Kidney (tissue), 14 donors: ENCODE results near the gene DIRAS1. TPM values are rescaled to one million over a fixed set of nuclear protein-coding genes. Genes with fewer than 3 reads are reported as not detected.

Experiments
- DNase-seq, 5 donors: peaks; one replicate each; pipeline ENCODE4 v3.0.0-alpha.2; 2013 to 2020
- FAIRE-seq: peaks from 2 replicates; lab custom pipeline; 2012; peaks lifted over from hg19 to GRCh38; lab: Jason Lieb, UNC
- H3K27ac ChIP-seq, 2 donors: one replicate each; pipeline ENCODE4 v1.7.0; 2013; ENCODE audit warnings: low read depth in 2 of 2, low read length in 2 of 2, inconsistent platforms in 1 of 2
- H3K27me3 ChIP-seq: one replicate; pipeline ENCODE4 v1.7.1; 2013; ENCODE audit warnings: low read length, inconsistent platforms; ENCODE audit not compliant: control insufficient read depth, insufficient read depth
- H3K36me3 ChIP-seq, 3 donors: one replicate each; pipeline versions ENCODE4 v1.7.0 to v1.7.1; 2013; ENCODE audit warnings: low read length in 3 of 3, control low read depth in 1 of 3, inconsistent platforms in 1 of 3; ENCODE audit not compliant: insufficient read depth in 3 of 3, control insufficient read depth in 2 of 3
- H3K4me1 ChIP-seq, 3 donors: one replicate each; pipeline versions ENCODE4 v1.7.0 to v1.7.1; 2013; ENCODE audit warnings: low read length in 3 of 3, inconsistent platforms in 1 of 3, low read depth in 1 of 3; ENCODE audit not compliant: control insufficient read depth in 2 of 3, insufficient read depth in 2 of 3
- H3K4me3 ChIP-seq, 3 donors: one replicate each; pipeline versions ENCODE4 v1.7.0 to v1.8.1; 2013; ENCODE audit warnings: low read length in 3 of 3, control low read depth in 1 of 3, inconsistent platforms in 1 of 3
- H3K9ac ChIP-seq, 3 donors: one replicate each; pipeline versions ENCODE4 v1.7.0 to v1.7.1; 2013; ENCODE audit warnings: low read length in 3 of 3, control low read depth in 1 of 3, inconsistent platforms in 1 of 3
- H3K9me3 ChIP-seq, 3 donors: one replicate each; pipeline versions ENCODE4 v1.7.0 to v1.7.1; 2013; ENCODE audit warnings: low read length in 3 of 3, control low read depth in 1 of 3, inconsistent platforms in 1 of 3; ENCODE audit not compliant: control insufficient read depth in 2 of 3, insufficient read depth in 1 of 3
- CTCF ChIP-seq: IDR thresholded peaks from 3 replicates; pipeline ENCODE4 v1.5.1; 2012; ENCODE audit warnings: mild to moderate bottlenecking, moderate library complexity, borderline replicate concordance; ENCODE audit not compliant: insufficient read depth; ENCODE audit errors: extremely low read depth
- intact Hi-C: fragments of 100-400 bp; cut with DNase I; formaldehyde crosslinking; loops from one replicate; pipeline ENCODE4 v1.11.1; 2022
- polyA plus RNA-seq: library from polyadenylated mRNA; stranded (reverse); fragments of 350-450 nt; fragmentation: Illumina TruSeq; extraction: RNeasy Lipid Tissue Mini Kit (QIAGEN cat#74804); gene quantifications from one replicate; pipeline ENCODE4 v1.2.3, GENCODE V29; 2014; ENCODE audit warnings: low read depth, low replicate concordance; ENCODE audit not compliant: insufficient read depth
- total RNA-seq: library from RNA; stranded (reverse); fragmentation: NEBNext Ultra II Directional; extraction: Animal tissue kit (Norgen Biotek cat#: 25700); gene quantifications from one replicate; pipeline ENCODE4 v1.2.1, GENCODE V29; 2021
- donor health status: control.
- donor health status: control.
- donor health status: control.
- donor health status: control.
- donor health status: control.
- donor health status: DM: yes; HTN: yes; CAD: no.
- donor health status: Normal renal cell carcinoma (clear cell type).

Gene DIRAS1
- total and polyA plus RNA-seq, 2 donors from 2014 or later, result 2.3 to 7.6 TPM

- H3K9me3 ChIP-seq, result no peaks in the 10 kb centered on the region
- peaks cover 0 to 2% (median 0%) of the 10 kb centered on the region in 3 donors for H3K4me1 ChIP-seq
- no peaks in the 10 kb centered on the region for H3K36me3 ChIP-seq
- H3K27me3 ChIP-seq, result no peaks in the 10 kb centered on the region
- TF ChIP-seq CTCF, result no peak
- no peak overlapping the region for H3K4me3 ChIP-seq
- FAIRE-seq (no peak), DNase-seq (no peak)
- intact Hi-C loops, result no loop called here
- H3K27ac ChIP-seq, result no peak overlapping the region
- no peak overlapping the region for H3K9ac ChIP-seq
Measured at GRCh38 chr19:2694196-2694595, 27.0 kb downstream of the DIRAS1 start.

GRCh38 chr19:2693492-2694160 lies 27.5 kb downstream of the DIRAS1 start:
- no peak for TF ChIP-seq CTCF

GRCh38 chr19:2691951-2692350 lies 29.2 kb downstream of the DIRAS1 start:
- no peaks in the 10 kb centered on the region for H3K27me3 ChIP-seq
- H3K4me3 ChIP-seq, result no peak overlapping the region
- H3K36me3 ChIP-seq, result no peaks in the 10 kb centered on the region
- intact Hi-C loops, result no loop called here
- no peaks in the 10 kb centered on the region for H3K9me3 ChIP-seq
- no peak for DNase-seq
- H3K9ac ChIP-seq, result no peak overlapping the region
- H3K27ac ChIP-seq, result no peak overlapping the region
- FAIRE-seq, result no peak
- TF ChIP-seq CTCF, result no peak
- peaks cover 0 to 2% (median 0%) of the 10 kb centered on the region in 3 donors for H3K4me1 ChIP-seq

More at GRCh38 chr19:2693492-2694160, 27.5 kb downstream of the DIRAS1 start:
- Histone ChIP-seq H3K9ac (no peak overlapping the region), H3K4me1 (peaks cover 0 to 2% (median 0%) of the 10 kb centered on the region in 3 donors), H3K4me3 (no peak overlapping the region), H3K36me3 (no peaks in the 10 kb centered on the region), H3K27me3 (no peaks in the 10 kb centered on the region), H3K27ac (no peak overlapping the region), H3K9me3 (no peaks in the 10 kb centered on the region)
- intact Hi-C loops, result no loop called here
- DNase-seq (no peak), FAIRE-seq (no peak)
